ENCODE data around the gene TAAR8. TPM values are rescaled to one million over a fixed set of nuclear protein-coding genes. Genes with fewer than 3 reads are reported as not detected.

Gene TAAR8
- polyA plus RNA-seq, 1 of the 3 experiments (the other 2 are of a cell fraction), result not detected

GRCh38 chr6:132506461-132506860 is 46.0 kb upstream of the TAAR8 start (continued):
- TF ChIP-seq REST (IDR thresholded peaks at IDR 0.05; ENCODE audit: low read depth, low read length), result no peak
- no peak for TF ChIP-seq MAX (IDR thresholded peaks at IDR 0.05; ENCODE audit: low read depth)
- no peak for TF ChIP-seq USF1 (IDR thresholded peaks at IDR 0.05; ENCODE audit: borderline replicate concordance, low read depth)
- TF ChIP-seq RCOR1 (IDR thresholded peaks at IDR 0.05; ENCODE audit: low read length), result no peak
- no peak for TF ChIP-seq YY1 (IDR thresholded peaks at IDR 0.05; ENCODE audit: low read depth)

GRCh38 chr6:132506869-132507808 is 45.3 kb upstream of the TAAR8 start:
- no peak overlapping the region for H3K4me2 ChIP-seq
- H4K20me1 ChIP-seq (ENCODE audit: insufficient read depth), result peaks cover 7% of the 10 kb centered on the region
- H3K27ac ChIP-seq (ENCODE audit: low read depth in 2 of 2, low read length in 1 of 2), result no peak overlapping the region
- TF ChIP-seq GATA2 (CRISPR knock-in tag; IDR thresholded peaks at IDR 0.05), result no peak
- TF ChIP-seq ELF1 (IDR thresholded peaks at IDR 0.05), result no peak
- TF ChIP-seq RCOR1 (IDR thresholded peaks at IDR 0.05; ENCODE audit: low read length), result no peak
- no peak for TF ChIP-seq SIN3A (IDR thresholded peaks at IDR 0.05; ENCODE audit: borderline replicate concordance, low read depth, low read length)
- no peak for TF ChIP-seq POLR2AphosphoS5 (IDR thresholded peaks at IDR 0.05; ENCODE audit: low read depth, low read length)
- no peak for TF ChIP-seq MAX (IDR thresholded peaks at IDR 0.05; ENCODE audit: low read depth)
- no peak for TF ChIP-seq TEAD4 (IDR thresholded peaks at IDR 0.05; ENCODE audit: borderline replicate concordance, insufficient read depth)
- TF ChIP-seq MXI1 (IDR thresholded peaks at IDR 0.05; ENCODE audit: low read depth, low read length), result no peak
- H3K27me3 ChIP-seq (ENCODE audit: insufficient read depth), result no peaks in the 10 kb centered on the region
- H3K79me2 ChIP-seq (ENCODE audit: insufficient read depth), result peaks cover 55% of the 10 kb centered on the region
- no peak overlapping the region for H2AFZ ChIP-seq (ENCODE audit: low read depth)
- DNase-seq, result no peak
- H3K36me3 ChIP-seq (replicated peaks in 1 of 2; ENCODE audit: control insufficient read depth in 1 of 2, insufficient read depth in 2 of 2, low read length in 1 of 2), result peaks cover 0 to 2% of the 10 kb centered on the region in 2 experiments
- H3K4me1 ChIP-seq (ENCODE audit: control insufficient read depth in 1 of 2, insufficient read depth in 2 of 2, low read depth in 1 of 2, low read length in 1 of 2), result peaks cover 3 to 8% of the 10 kb centered on the region in 2 experiments; a peak in 2 of 4 replicates
- POLR2A ChIA-PET, result no interaction called here
- H3K4me3 ChIP-seq (ENCODE audit: low read depth in 2 of 2, low read length in 1 of 2), result no peak overlapping the region
- no peak overlapping the region for H3K9ac ChIP-seq
- H3F3A ChIP-seq (replicated peaks; ENCODE audit: insufficient read depth), result peaks cover 3% of the 10 kb centered on the region
- H3K9me3 ChIP-seq, result no peaks in the 10 kb centered on the region
- CTCF ChIA-PET, result interaction anchor here (1.0 to 2.1 kb wide), 3 partner anchors 23 to 227 kb away, joined by 3 to 7 read pairs (median 5); no protein-coding TSS in a partner anchor
- no peaks in the 10 kb centered on the region for H3K9me2 ChIP-seq
- 88% methylated on average over 5 of the region's 5 CpGs for WGBS (ENCODE audit: low lambda C conversion rate)

Measured in SK-N-SH (cell line).